ENCODE data around the gene TCOF1.

Gene TCOF1

DNA sequence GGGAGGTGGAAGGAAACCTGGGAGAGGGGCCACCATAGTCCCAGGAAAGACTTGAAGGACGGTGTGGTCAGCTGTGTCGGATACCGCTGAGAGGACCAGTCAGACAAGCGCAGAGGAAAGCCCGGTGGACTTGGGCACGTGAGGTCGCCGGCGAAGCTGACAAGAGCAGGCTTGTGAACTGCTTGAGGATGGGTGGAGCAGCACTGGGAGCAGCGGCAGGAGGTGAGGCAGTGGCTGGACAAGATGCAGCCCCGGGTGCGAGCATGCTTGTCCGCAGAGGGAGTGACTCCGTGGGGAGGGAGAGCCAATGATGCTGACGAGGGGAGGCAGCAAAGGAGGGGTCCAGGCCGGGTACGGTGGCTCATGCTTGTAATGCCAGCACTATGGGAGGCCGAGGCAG lies 73.6 kb downstream of the TCOF1 start:
- DNase-seq (ENCODE audit: low read depth), result no peak

DNA sequence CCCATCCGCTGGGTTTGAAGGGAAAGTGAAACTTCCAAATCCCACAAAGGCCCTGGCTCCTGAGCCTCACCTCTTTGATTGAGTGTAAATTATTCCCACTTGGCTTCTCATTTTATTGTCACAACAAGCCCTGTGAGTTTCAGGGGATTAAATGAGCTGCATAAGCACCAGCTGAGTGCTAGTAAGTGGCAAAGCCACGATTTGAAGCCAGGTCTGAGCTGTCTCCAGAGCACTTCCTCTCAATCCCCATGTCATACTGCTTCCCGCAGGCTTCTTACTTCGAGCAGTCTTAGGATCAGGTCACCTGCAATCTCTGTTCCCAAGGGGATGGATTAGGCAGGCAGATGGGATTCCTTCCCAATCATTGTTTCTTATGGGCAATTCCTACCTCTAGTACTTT lies 74.1 kb downstream of the TCOF1 start:
- DNase-seq (ENCODE audit: low read depth), result no peak

DNA sequence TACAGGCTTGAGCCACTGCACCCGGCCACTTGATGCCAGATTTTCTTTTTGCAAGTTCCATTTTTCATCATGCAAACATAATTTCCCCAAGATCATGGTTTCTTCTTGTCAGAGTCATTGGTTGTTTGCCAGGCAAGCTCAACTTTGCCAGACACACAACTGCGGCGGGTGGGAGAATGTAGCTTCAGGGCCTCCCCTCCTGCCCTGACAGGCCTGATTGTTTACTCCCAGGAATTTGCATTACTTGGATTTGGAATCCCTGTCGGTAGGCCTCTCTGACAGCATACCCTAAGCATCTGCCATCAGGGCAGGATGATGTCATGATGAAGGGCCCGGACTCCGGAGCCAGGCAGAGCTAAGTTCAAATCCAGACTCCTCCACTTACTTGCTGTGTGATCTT lies 77.0 kb downstream of the TCOF1 start:
- DNase-seq (ENCODE audit: low read depth), result peak; percentile 79

DNA sequence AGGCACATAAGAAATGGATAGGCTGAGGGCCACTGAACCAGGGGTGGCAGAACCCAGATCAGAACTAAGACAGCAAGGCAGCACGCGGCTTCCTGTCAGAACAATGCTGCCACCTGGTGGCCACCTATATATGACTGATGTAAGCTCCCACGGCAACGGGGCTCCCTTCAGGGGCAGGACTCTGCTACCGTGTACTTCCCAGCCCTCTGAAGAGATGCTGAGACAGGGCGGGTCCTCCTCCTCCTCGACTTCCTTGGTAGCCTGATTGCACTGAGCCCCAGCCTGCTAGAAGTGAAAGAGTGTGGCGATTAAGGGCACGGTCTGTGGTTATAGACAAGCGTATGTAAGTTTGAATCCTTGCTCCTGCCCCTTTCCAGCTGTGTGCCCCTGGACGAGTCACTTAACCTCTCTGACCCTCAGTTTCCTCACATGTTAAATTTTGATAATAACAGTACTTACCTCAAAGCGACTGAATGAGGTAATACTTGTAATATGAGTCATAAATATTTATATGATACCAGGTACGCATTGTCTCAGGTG lies 78.7 kb downstream of the TCOF1 start:
- DNase-seq (ENCODE audit: low read depth), result peak; percentile 94

DNA sequence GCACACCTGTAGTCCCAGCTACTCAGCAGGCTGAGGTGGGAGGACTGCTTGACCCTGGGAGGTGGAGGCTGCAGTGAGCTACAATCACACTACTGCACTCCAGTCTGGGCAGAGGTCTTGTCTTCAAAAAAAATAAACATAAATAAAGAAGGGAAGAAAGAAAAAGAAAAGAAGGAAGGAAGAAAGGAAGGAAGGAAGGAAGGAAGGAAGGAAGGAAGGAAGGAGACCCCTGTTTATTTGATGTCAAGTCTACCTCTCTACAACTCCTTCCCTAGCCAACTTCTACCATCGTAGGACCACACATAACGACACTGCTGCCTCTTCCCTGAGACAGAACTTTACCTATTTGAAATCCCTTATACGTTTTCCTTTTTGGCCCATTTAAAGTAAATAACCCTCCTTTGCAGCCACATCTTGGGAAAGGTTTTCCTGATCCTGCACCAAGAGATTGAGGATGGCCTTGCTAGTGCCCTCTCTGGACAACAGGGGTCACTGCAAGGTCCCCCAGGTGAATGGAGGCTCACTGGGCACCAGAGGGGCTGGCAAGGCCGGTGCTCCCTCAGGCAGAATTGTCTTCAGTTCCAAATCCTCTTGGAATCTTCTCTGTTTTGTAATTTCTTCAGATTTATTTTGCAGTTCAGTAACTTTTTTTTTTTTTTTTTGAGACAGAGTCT lies 81.5 kb downstream of the TCOF1 start:
- peak; percentile 66 for DNase-seq (ENCODE audit: low read depth)

DNA sequence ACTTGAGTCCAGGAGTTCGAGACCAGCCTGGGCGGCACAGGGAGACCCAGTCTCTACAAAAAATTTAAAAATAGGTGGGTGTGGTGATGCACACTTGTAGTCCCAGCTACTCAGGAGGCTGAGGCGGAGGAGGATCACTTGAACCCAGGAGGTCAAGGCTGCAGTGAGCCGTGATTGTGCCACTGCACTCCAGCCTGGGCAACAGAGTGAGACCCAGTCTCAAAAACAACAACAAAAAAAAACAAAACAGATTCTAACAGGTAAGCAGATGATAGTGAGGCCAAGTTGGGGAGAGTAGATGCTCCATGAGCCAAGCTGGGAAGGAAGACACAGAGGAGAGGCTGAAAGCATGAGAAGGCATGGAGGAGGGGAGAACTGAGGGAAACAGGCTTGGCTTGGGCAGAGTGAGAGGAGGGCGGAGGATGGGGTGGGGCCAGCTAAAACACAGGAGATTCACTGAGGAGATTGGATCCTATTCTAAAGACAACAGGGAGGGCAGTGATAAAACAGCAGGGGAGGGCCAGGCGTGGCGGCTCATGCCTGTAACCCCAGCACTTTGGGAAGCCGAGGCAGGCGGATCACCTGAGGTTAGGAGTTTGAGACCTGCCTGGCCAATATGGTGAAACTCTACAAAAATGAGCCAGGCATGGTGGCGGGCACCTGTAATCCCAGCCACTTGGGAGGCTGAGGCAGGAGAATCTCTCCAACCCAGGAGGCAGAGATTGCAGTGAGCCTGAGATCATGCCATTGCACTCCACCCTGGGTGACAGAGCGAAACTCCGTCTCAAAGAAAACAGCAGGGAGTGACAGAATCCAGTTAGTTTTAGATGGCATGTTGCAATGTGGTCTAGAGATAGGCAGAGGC lies 83.7 kb downstream of the TCOF1 start:
- no peak for DNase-seq (ENCODE audit: low read depth)

DNA sequence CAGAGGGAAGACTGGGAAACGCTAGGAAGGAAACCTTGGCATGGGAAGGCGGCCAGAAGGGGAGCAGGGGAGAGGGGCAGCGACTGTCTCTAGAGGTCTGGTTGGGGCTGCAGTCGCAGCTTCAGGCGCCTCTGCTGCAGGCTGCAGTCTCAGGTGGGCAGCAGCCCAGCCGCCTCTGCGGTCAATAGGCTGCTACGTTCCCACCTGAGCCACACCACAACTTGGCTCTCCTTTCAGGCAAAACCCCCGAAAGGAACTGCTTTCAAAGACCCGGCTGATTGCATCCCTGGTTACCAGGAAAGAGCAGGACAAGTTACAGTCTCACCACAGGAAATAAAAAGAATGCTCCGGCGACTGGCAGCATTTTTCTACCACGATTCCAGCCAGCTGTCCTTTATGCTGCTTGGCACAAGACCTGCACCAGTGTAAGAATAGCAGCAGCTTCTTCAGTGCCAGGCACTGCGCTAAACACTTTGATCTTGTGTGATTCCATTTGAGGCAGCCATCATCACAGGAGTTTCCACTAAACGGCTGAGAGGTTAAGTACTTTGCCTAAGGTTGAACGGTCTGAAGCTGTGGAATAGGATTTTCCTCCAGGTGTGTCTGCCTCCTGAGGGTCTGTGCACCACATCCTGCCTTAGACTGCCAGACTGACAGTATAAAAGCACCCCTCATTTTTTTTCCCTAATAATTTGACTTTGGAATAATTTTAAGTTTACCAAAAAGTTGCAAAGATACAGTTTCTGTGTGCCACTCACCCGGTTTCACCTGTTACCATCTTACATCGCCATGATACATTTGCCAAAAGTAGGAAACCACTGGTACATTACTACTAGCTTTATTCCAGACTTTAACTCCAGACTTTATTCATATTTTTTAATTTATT lies 84.6 kb downstream of the TCOF1 start:
- DNase-seq (ENCODE audit: low read depth), result no peak

DNA sequence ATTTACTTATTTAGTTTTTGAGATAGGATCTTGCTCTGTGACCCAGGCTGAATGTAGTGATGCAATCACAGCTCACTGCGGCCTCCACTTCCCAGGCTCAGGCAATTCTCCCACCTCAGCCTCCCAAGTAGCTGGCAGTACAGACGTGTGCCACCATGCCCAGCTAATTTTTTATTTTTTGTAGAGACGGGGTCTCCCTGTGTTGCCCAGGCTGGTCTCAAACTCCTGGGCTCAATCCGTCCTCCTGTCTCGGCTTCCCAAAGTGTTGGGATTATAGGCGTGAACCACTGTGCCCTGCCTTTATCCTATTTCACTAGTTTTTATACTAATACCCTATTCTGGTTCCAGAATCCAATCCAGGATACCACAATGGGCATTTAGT lies 85.2 kb downstream of the TCOF1 start:
- DNase-seq (ENCODE audit: low read depth), result no peak

DNA sequence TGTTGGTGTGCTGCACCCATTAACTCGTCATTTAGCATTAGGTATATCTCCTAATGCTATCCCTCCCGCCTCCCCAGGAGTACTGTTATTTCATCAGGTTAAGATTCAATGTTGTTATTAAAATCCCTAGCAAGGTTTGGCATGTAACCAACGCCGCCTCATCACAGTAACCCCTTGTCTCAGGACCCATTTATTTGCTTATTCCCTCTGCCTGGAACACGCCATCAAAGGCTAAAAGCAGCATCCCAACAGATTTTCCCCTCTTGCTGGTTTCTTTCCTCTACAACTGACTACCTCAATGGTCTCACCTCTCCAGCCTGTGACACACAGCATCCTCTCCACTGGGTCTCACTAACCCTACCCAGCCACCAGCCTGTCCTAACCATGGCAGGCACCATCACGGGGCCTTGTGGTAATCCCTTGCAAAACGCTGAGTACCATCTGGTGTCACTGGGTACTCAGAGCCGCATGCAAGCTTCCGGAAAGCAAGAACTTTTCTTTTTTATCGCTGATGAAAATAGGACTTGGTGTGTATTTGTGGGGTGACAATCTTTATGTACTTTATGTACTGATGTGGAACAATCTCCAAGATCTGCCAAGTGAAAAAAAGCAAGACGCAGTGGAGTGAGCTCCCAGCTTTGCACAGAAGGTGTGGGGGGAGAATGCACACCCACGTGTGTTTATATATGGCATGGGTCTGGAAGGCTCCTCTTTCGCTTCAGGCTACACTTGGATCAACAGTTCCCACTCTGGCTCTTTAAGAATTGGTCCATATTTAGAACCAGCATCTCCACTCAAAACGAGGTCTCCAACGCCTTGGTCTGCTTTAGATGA lies 86.0 kb downstream of the TCOF1 start:
- peak; percentile 46 for DNase-seq (ENCODE audit: low read depth)

DNA sequence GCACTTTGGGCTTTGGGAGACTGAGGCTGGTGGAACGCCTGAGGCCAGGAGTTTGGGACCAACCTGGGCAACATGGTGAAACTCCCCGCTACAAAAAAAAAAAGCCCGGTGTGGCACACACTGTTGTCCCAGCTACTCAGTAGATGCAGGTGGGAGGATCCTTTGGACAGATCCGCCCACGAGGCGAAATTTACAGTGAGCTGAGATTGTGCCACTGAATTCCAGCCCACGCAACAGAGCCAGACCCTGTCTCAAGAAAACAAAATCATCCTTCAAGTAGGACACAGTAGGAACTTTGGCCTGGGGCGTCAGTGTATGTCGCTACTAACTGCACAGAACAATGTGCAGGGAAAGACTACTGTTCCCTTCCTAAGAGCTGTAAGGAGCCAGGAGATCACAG lies 87.3 kb downstream of the TCOF1 start:
- no peak for DNase-seq (ENCODE audit: low read depth)

DNA sequence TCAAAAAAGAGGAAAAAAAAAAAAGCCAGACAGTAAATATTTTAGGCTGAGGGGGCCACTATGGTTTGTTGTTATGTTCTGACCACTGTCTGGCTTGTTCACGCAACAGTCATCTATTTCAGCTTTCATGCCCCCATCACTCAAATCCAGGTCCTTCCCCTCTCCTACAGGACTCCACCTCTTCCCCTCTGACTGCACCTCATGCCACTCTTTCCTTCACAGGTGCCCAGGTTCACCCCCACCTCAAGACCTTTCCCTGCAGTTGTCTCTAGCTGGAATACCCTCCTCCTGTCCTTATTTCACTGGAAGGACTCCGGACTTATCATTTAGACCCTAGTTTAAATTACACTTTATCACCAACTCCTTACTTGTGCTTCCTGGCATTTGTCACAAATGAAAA lies 88.6 kb downstream of the TCOF1 start:
- no peak for DNase-seq (ENCODE audit: low read depth)

DNA sequence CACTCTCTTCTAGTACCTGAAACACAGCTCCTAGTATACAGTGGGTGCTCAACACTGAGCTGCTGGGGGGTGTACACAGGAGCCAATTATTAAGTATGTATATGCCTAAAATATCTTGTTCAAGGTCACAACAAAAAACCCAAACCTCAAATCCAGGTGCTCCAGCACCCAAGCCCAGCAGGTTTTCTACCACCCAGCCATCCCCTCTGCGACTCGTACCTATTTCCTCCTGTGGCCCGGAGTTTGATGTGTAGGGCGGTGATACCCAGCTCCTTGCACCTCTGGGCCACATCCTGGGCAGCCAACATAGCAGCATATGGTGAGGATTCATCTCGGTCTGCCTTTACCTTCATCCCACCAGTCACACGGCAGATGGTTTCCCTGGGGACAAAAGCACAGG lies 89.1 kb downstream of the TCOF1 start:
- DNase-seq (ENCODE audit: low read depth), result no peak

DNA sequence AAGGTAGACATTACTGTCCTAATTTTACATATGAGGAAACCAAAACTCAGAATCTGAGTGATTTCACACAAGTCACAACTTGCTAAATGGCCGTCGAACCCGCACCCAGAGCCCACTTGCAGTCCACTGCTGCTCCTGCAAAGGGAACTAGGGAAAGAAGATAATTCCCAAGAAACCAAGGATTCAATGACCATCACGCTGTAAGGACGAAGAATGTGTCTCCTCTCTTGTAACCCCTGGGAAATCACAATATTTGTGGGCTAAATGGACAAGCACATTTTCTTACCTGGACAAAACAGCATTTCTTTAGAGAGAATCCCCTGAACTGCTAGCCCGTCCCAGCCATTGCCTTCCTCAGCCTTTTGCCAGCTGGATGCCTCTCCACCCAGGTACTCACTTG lies 89.7 kb downstream of the TCOF1 start:
- DNase-seq (ENCODE audit: low read depth), result no peak

DNA sequence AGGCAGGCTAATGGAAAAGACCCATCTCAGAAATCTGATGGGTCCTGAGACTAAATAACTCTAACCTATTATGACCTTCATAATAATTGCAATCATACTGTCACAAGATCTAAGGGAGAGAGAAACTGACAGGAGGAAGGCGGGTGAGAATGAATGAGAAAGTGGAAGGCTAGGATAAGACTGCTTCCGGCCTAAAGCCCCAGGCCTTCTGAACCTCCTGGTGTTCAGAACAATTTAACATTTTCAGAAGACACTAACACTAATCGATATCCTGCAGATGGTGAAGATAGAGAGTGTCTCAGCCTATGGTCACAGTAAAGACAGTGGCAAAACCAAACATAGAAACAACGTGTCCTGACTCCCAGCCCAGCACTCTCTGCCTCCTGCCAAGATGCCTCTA lies 90.8 kb downstream of the TCOF1 start:
- peak; percentile 41 for DNase-seq (ENCODE audit: low read depth)

DNA sequence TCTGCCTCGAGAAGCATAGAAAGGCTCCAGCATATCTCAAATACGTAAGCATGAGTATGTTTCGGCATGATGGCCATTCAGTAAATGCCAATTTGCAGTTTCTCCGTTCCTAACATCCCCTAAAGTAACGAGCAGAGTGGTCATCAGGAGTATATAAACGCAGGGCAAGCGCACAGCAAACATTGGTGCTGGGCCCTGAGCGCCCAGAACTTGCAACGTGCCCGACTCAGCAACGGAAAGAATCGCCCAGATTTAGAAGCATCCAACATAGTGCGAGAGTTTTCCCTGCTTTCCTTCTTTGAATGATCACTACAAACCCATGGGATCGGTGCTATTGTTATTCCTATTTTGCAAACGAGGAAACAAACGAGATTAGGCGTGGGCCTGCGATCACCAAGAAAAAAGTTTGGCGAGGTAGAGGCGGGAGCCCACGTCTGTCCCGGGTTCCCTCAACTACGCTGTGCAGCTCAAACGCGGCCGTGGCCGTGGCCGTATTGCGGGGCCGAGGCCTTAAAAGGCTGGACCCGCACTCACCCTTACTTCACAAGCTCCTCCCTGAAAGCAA lies 91.5 kb downstream of the TCOF1 start:
- DNase-seq (ENCODE audit: low read depth), result no peak
